ENCODE measurements around the gene CYP1A2.
A peak's percentile ranks its signal among the peaks of the same experiment; 100 is the strongest.

CYP1A2 gene

GRCh38 chr15:74793135-74794028, 44.7 kb downstream of the CYP1A2 start:
- Histone ChIP-seq H3K27ac (ENCODE audit: low read depth, low read length) (no peak overlapping the region), H3K9ac (ENCODE audit: low read length in 5 of 5) (peak overlapping the region in 1 of 5 donors; percentile 12), H3K4me1 (ENCODE audit: control insufficient read depth in 5 of 5, insufficient read depth in 5 of 5, low read length in 5 of 5) (peaks cover 13 to 56% (median 49%) of the 10 kb centered on the region in 5 donors)

GRCh38 chr15:74794248-74794969, 45.8 kb downstream of the CYP1A2 start:
- H3K9ac ChIP-seq (ENCODE audit: low read length in 5 of 5) = peak overlapping the region in 1 of 5 donors; percentile 16

More at GRCh38 chr15:74793135-74794028, 44.7 kb downstream of the CYP1A2 start:
- no peak overlapping the region for H3K4me3 ChIP-seq (ENCODE audit: low read depth in 1 of 5, low read length in 5 of 5)
- H3K27me3 ChIP-seq (ENCODE audit: control insufficient read depth in 5 of 5, insufficient read depth in 4 of 5, low read length in 5 of 5) = no peaks in the 10 kb centered on the region
- no peaks in the 10 kb centered on the region for H3K9me3 ChIP-seq (ENCODE audit: control insufficient read depth in 5 of 5, low read length in 5 of 5)
- H3K36me3 ChIP-seq (ENCODE audit: control insufficient read depth in 5 of 5, insufficient read depth in 5 of 5, low read length in 5 of 5) = peaks cover 0 to 20% (median 5%) of the 10 kb centered on the region in 5 donors

GRCh38 chr15:74794970-74795349, 46.3 kb downstream of the CYP1A2 start:
- H3K4me3 ChIP-seq (ENCODE audit: low read depth in 1 of 5, low read length in 5 of 5) = no peak overlapping the region
- H3K9ac ChIP-seq (ENCODE audit: low read length in 5 of 5) = peak overlapping the region in 1 of 5 donors; percentile 16
- H3K4me1 ChIP-seq (ENCODE audit: control insufficient read depth in 5 of 5, insufficient read depth in 5 of 5, low read length in 5 of 5) = peaks cover 10 to 50% (median 40%) of the 10 kb centered on the region in 5 donors
- H3K27me3 ChIP-seq (ENCODE audit: control insufficient read depth in 5 of 5, insufficient read depth in 4 of 5, low read length in 5 of 5) = no peaks in the 10 kb centered on the region
- no peaks in the 10 kb centered on the region for H3K9me3 ChIP-seq (ENCODE audit: control insufficient read depth in 5 of 5, low read length in 5 of 5)
- peaks cover 0 to 36% (median 18%) of the 10 kb centered on the region in 5 donors for H3K36me3 ChIP-seq (ENCODE audit: control insufficient read depth in 5 of 5, insufficient read depth in 5 of 5, low read length in 5 of 5)
- no peak overlapping the region for H3K27ac ChIP-seq (ENCODE audit: low read depth, low read length)

More at GRCh38 chr15:74794248-74794969, 45.8 kb downstream of the CYP1A2 start:
- no peaks in the 10 kb centered on the region for H3K9me3 ChIP-seq (ENCODE audit: control insufficient read depth in 5 of 5, low read length in 5 of 5)
- H3K4me1 ChIP-seq (ENCODE audit: control insufficient read depth in 5 of 5, insufficient read depth in 5 of 5, low read length in 5 of 5) = peaks cover 12 to 50% (median 40%) of the 10 kb centered on the region in 5 donors
- no peaks in the 10 kb centered on the region for H3K27me3 ChIP-seq (ENCODE audit: control insufficient read depth in 5 of 5, insufficient read depth in 4 of 5, low read length in 5 of 5)
- peaks cover 0 to 31% (median 14%) of the 10 kb centered on the region in 5 donors for H3K36me3 ChIP-seq (ENCODE audit: control insufficient read depth in 5 of 5, insufficient read depth in 5 of 5, low read length in 5 of 5)
- no peak overlapping the region for H3K27ac ChIP-seq (ENCODE audit: low read depth, low read length)
- H3K4me3 ChIP-seq (ENCODE audit: low read depth in 1 of 5, low read length in 5 of 5) = no peak overlapping the region

GRCh38 chr15:74795966-74796625, 47.5 kb downstream of the CYP1A2 start:
- Histone ChIP-seq H3K9ac (ENCODE audit: low read length in 5 of 5) (no peak overlapping the region), H3K4me3 (ENCODE audit: low read depth in 1 of 5, low read length in 5 of 5) (no peak overlapping the region), H3K4me1 (ENCODE audit: control insufficient read depth in 5 of 5, insufficient read depth in 5 of 5, low read length in 5 of 5) (peaks cover 5 to 47% (median 34%) of the 10 kb centered on the region in 5 donors), H3K27ac (ENCODE audit: low read depth, low read length) (no peak overlapping the region), H3K9me3 (ENCODE audit: control insufficient read depth in 5 of 5, low read length in 5 of 5) (no peaks in the 10 kb centered on the region), H3K36me3 (ENCODE audit: control insufficient read depth in 5 of 5, insufficient read depth in 5 of 5, low read length in 5 of 5) (peaks cover 0 to 45% (median 25%) of the 10 kb centered on the region in 5 donors), H3K27me3 (ENCODE audit: control insufficient read depth in 5 of 5, insufficient read depth in 4 of 5, low read length in 5 of 5) (no peaks in the 10 kb centered on the region)

- Histone ChIP-seq H3K4me1 (ENCODE audit: control insufficient read depth in 5 of 5, insufficient read depth in 5 of 5, low read length in 5 of 5) (peaks cover 5 to 23% (median 11%) of the 10 kb centered on the region in 5 donors), H3K27ac (ENCODE audit: low read depth, low read length) (no peak overlapping the region), H3K36me3 (ENCODE audit: control insufficient read depth in 5 of 5, insufficient read depth in 5 of 5, low read length in 5 of 5) (peaks cover 0 to 70% (median 49%) of the 10 kb centered on the region in 5 donors), H3K27me3 (ENCODE audit: control insufficient read depth in 5 of 5, insufficient read depth in 4 of 5, low read length in 5 of 5) (no peaks in the 10 kb centered on the region), H3K4me3 (ENCODE audit: low read depth in 1 of 5, low read length in 5 of 5) (no peak overlapping the region), H3K9ac (ENCODE audit: low read length in 5 of 5) (no peak overlapping the region), H3K9me3 (ENCODE audit: control insufficient read depth in 5 of 5, low read length in 5 of 5) (no peaks in the 10 kb centered on the region)
These were observed 50.0 kb downstream of the CYP1A2 start for GRCh38 chr15:74798388-74799254.

- Histone ChIP-seq H3K4me3 (ENCODE audit: low read depth in 1 of 5, low read length in 5 of 5) (no peak overlapping the region), H3K4me1 (ENCODE audit: control insufficient read depth in 5 of 5, insufficient read depth in 5 of 5, low read length in 5 of 5) (peaks cover 5 to 23% (median 11%) of the 10 kb centered on the region in 5 donors), H3K27ac (ENCODE audit: low read depth, low read length) (no peak overlapping the region), H3K9me3 (ENCODE audit: control insufficient read depth in 5 of 5, low read length in 5 of 5) (no peaks in the 10 kb centered on the region), H3K27me3 (ENCODE audit: control insufficient read depth in 5 of 5, insufficient read depth in 4 of 5, low read length in 5 of 5) (no peaks in the 10 kb centered on the region), H3K36me3 (ENCODE audit: control insufficient read depth in 5 of 5, insufficient read depth in 5 of 5, low read length in 5 of 5) (peaks cover 3 to 78% (median 57%) of the 10 kb centered on the region in 5 donors), H3K9ac (ENCODE audit: low read length in 5 of 5) (peak overlapping the region in 1 of 5 donors; percentile 54)
These were observed 50.7 kb downstream of the CYP1A2 start for GRCh38 chr15:74799255-74799855.

- peak overlapping the region in 1 of 5 donors; percentile 54 for H3K9ac ChIP-seq (ENCODE audit: low read length in 5 of 5)
- H3K27ac ChIP-seq (ENCODE audit: low read depth, low read length) = no peak overlapping the region
- H3K4me1 ChIP-seq (ENCODE audit: control insufficient read depth in 5 of 5, insufficient read depth in 5 of 5, low read length in 5 of 5) = peaks cover 5 to 18% (median 11%) of the 10 kb centered on the region in 5 donors
- H3K36me3 ChIP-seq (ENCODE audit: control insufficient read depth in 5 of 5, insufficient read depth in 5 of 5, low read length in 5 of 5) = peaks cover 3 to 72% (median 57%) of the 10 kb centered on the region in 5 donors
- H3K9me3 ChIP-seq (ENCODE audit: control insufficient read depth in 5 of 5, low read length in 5 of 5) = no peaks in the 10 kb centered on the region
- H3K27me3 ChIP-seq (ENCODE audit: control insufficient read depth in 5 of 5, insufficient read depth in 4 of 5, low read length in 5 of 5) = no peaks in the 10 kb centered on the region
- H3K4me3 ChIP-seq (ENCODE audit: low read depth in 1 of 5, low read length in 5 of 5) = no peak overlapping the region
These were observed 51.4 kb downstream of the CYP1A2 start for GRCh38 chr15:74799856-74800558.

GRCh38 chr15:74800559-74801094, 52.0 kb downstream of the CYP1A2 start:
- no peak overlapping the region for H3K27ac ChIP-seq (ENCODE audit: low read depth, low read length)
- no peaks in the 10 kb centered on the region for H3K9me3 ChIP-seq (ENCODE audit: control insufficient read depth in 5 of 5, low read length in 5 of 5)
- H3K4me1 ChIP-seq (ENCODE audit: control insufficient read depth in 5 of 5, insufficient read depth in 5 of 5, low read length in 5 of 5) = peaks cover 5 to 18% (median 11%) of the 10 kb centered on the region in 5 donors
- peaks cover 3 to 70% (median 57%) of the 10 kb centered on the region in 5 donors for H3K36me3 ChIP-seq (ENCODE audit: control insufficient read depth in 5 of 5, insufficient read depth in 5 of 5, low read length in 5 of 5)
- H3K4me3 ChIP-seq (ENCODE audit: low read depth in 1 of 5, low read length in 5 of 5) = no peak overlapping the region
- no peaks in the 10 kb centered on the region for H3K27me3 ChIP-seq (ENCODE audit: control insufficient read depth in 5 of 5, insufficient read depth in 4 of 5, low read length in 5 of 5)
- H3K9ac ChIP-seq (ENCODE audit: low read length in 5 of 5) = no peak overlapping the region

All from subcutaneous abdominal adipose tissue (tissue), 5 donors.